ENCODE results near the gene ZCCHC10.
"Not testable (repeated sequence)": the region's sequence is repeated elsewhere in the genome, so short reads cannot be mapped to it uniquely, and the experiment has no call there.

The ZCCHC10 gene
- 22.8 to 25.6 reads per million in 2 donors for total RNA-seq

GRCh38 chr5:133025804-133026663, at the start of gene ZCCHC10:
ZCCHC10 (minus strand) TSS chr5:133026549; CDS start chr5:133026537, 12 bp downstream.
- peak; percentile 65 for DNase-seq

- DNase-seq: no peak
Measured at GRCh38 chr5:133075572-133076536, 49.5 kb upstream of the ZCCHC10 start.

GRCh38 chr5:133072021-133072420, 45.7 kb upstream of the ZCCHC10 start:
- no peak for DNase-seq

- DNase-seq: no peak
Measured at GRCh38 chr5:133066045-133066444, 39.7 kb upstream of the ZCCHC10 start.

GRCh38 chr5:133065471-133065870, 39.1 kb upstream of the ZCCHC10 start:
- no peak for DNase-seq

- DNase-seq: no peak
Measured at GRCh38 chr5:133063965-133064364, 37.6 kb upstream of the ZCCHC10 start.

- DNase-seq: no peak
Measured at GRCh38 chr5:133062276-133062675, 35.9 kb upstream of the ZCCHC10 start.

GRCh38 chr5:133059621-133060020, 33.3 kb upstream of the ZCCHC10 start:
- DNase-seq: no peak

GRCh38 chr5:133056891-133057290, 30.5 kb upstream of the ZCCHC10 start:
- no peak for DNase-seq

- no peak for DNase-seq
Measured at GRCh38 chr5:133054697-133055471, 28.5 kb upstream of the ZCCHC10 start.

GRCh38 chr5:133053448-133053847, 27.1 kb upstream of the ZCCHC10 start:
- DNase-seq: no peak

GRCh38 chr5:133052317-133053175, 26.2 kb upstream of the ZCCHC10 start:
- DNase-seq: peak; percentile 26

GRCh38 chr5:133051542-133052316, 25.4 kb upstream of the ZCCHC10 start, which contains the start of gene HSPA4:
HSPA4 (plus strand) TSS chr5:133052013; CDS start chr5:133052251, 238 bp downstream.
- DNase-seq: peak; percentile 81

- DNase-seq: no peak
Measured at GRCh38 chr5:133051061-133051541, 24.8 kb upstream of the ZCCHC10 start.

GRCh38 chr5:133050521-133050920, 24.2 kb upstream of the ZCCHC10 start:
- DNase-seq: no peak

GRCh38 chr5:133049726-133050048, 23.3 kb upstream of the ZCCHC10 start:
- DNase-seq: no peak

- DNase-seq: no peak
Measured at GRCh38 chr5:133048993-133049725, 22.8 kb upstream of the ZCCHC10 start.

- no peak for DNase-seq
Measured at GRCh38 chr5:133047404-133047803, 21.1 kb upstream of the ZCCHC10 start.

- not testable (repeated sequence) for DNase-seq
Measured at GRCh38 chr5:133046560-133046959, 20.2 kb upstream of the ZCCHC10 start.

- no peak for DNase-seq
Measured at GRCh38 chr5:133041910-133042309, 15.6 kb upstream of the ZCCHC10 start.

Measured in activated gamma-delta T cell (primary cell).